Stomach (tissue), 9 donors: ENCODE results near the gene PTPRD. TPM values are rescaled to one million over a fixed set of nuclear protein-coding genes. Genes with fewer than 3 reads are reported as not detected.
A peak's percentile ranks its signal among the peaks of the same experiment; 100 is the strongest.

Experiments
- DNase-seq, 2 donors: peaks; one replicate each; pipeline versions ENCODE4 v3.0.0 to v3.0.0-alpha.2; 2013 to 2019
- H3K27ac ChIP-seq, 5 donors: fragments of 200-600 bp in 4 of 5; sonication (generic) in 4 of 5; one replicate each; pipeline ENCODE4 v1.5.1; 2013 to 2019; ENCODE audit warnings: mild to moderate bottlenecking in 1 of 5, moderate library complexity in 1 of 5
- H3K27me3 ChIP-seq, 3 donors: fragments of 200-600 bp; sonication (generic); one replicate each; pipeline ENCODE4 v1.5.1; 2017 to 2019; ENCODE audit warnings: mixed run types in 1 of 3
- H3K36me3 ChIP-seq, 4 donors: fragments of 200-600 bp; sonication (generic); 1 replicate in 3 of 4; 2 replicates in 1 of 4; pipeline ENCODE4 v1.5.1; 2016 to 2019
- H3K4me1 ChIP-seq, 4 donors: fragments of 200-600 bp; sonication (generic); one replicate each; pipeline ENCODE4 v1.5.1; 2016 to 2019
- H3K4me3 ChIP-seq, 4 donors: fragments of 200-600 bp; sonication (generic) in 3 of 4; one replicate each; pipeline ENCODE4 v1.5.1; 2016 to 2019; ENCODE audit warnings: mild to moderate bottlenecking in 1 of 4
- H3K9me3 ChIP-seq, 4 donors: fragments of 200-600 bp; sonication (generic); one replicate each; pipeline ENCODE4 v1.5.1; 2016 to 2019
- EP300 ChIP-seq: sonication (generic); formaldehyde crosslinking; IDR thresholded peaks from one replicate; pipeline ENCODE4 v1.6.1; 2017; ENCODE audit warnings: antibody characterized with exemption
- POLR2A ChIP-seq, 4 donors: fragments of 450-650 bp; IDR thresholded peaks; one replicate each; pipeline ENCODE4 v1.6.1; 2016; ENCODE audit warnings: antibody characterized with exemption in 4 of 4, control low read depth in 2 of 4, mild to moderate bottlenecking in 1 of 4, moderate library complexity in 1 of 4
- POLR2AphosphoS5 ChIP-seq, 3 donors: sonication (generic); formaldehyde crosslinking; IDR thresholded peaks; one replicate each; pipeline ENCODE4 v1.6.1; 2016; ENCODE audit warnings: antibody characterized with exemption in 3 of 3
- WGBS, 5 donors: extraction: QIAGEN DNeasy Blood & Tissue Kit in 3 of 5; methylation state at CpG; one replicate each; pipeline versions ENCODE4 v1.1.5 to v1.1.7; 2013 to 2018; 5-methylcytosine and 5-hydroxymethylcytosine counted together
- intact Hi-C: fragments of 100-400 bp; cut with DNase I; formaldehyde crosslinking; loops from one replicate; pipeline ENCODE4 v1.15.1; 2023; ENCODE audit warnings: low total_unique reads
- polyA plus RNA-seq, 3 donors: library from polyadenylated mRNA; stranded (reverse); fragments of 200-250 nt; gene quantifications; one replicate each; pipeline ENCODE4 v1.2.3, GENCODE V29; 2013
- total RNA-seq, 5 donors: library from RNA; depleted of rRNA; stranded (reverse); fragments of >200 nt; gene quantifications; one replicate each; pipeline versions ENCODE4 v1.1.0 to v1.2.3, GENCODE V29; 2014 to 2016
- TF ChIP-seq, protein P1 (sequence below), 7 experiments: fragments of 450-650 bp in 4 of 7; fragments of 200-600 bp in 3 of 7; sonication (generic) in 3 of 7; IDR thresholded peaks; one replicate each; pipeline ENCODE4 v1.5.1; 2016 to 2019; ENCODE audit warnings: antibody characterized with exemption in 7 of 7, control low read depth in 2 of 7, mild to moderate bottlenecking in 1 of 7
- donor health status: healthy with polysubstance abuse.
- donor health status: Bipolar disorder and iron deficiency.
- donor health status: healthy.

PTPRD gene
- total and polyA plus RNA-seq, 8 donors = 0.12 to 53.1 (median 1.2) TPM

- intact Hi-C loops = no loop called here
- TF ChIP-seq POLR2A (IDR thresholded peaks at IDR 0.05) (no peak), POLR2AphosphoS5 (IDR thresholded peaks at IDR 0.05) (no peak), EP300 (no peak)
- TF ChIP-seq, protein P1, sequence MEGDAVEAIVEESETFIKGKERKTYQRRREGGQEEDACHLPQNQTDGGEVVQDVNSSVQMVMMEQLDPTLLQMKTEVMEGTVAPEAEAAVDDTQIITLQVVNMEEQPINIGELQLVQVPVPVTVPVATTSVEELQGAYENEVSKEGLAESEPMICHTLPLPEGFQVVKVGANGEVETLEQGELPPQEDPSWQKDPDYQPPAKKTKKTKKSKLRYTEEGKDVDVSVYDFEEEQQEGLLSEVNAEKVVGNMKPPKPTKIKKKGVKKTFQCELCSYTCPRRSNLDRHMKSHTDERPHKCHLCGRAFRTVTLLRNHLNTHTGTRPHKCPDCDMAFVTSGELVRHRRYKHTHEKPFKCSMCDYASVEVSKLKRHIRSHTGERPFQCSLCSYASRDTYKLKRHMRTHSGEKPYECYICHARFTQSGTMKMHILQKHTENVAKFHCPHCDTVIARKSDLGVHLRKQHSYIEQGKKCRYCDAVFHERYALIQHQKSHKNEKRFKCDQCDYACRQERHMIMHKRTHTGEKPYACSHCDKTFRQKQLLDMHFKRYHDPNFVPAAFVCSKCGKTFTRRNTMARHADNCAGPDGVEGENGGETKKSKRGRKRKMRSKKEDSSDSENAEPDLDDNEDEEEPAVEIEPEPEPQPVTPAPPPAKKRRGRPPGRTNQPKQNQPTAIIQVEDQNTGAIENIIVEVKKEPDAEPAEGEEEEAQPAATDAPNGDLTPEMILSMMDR (IDR thresholded peaks at IDR 0.05) = no peak
Measured at GRCh38 chr9:10548348-10548747, 64.5 kb downstream of the PTPRD start.

DNA sequence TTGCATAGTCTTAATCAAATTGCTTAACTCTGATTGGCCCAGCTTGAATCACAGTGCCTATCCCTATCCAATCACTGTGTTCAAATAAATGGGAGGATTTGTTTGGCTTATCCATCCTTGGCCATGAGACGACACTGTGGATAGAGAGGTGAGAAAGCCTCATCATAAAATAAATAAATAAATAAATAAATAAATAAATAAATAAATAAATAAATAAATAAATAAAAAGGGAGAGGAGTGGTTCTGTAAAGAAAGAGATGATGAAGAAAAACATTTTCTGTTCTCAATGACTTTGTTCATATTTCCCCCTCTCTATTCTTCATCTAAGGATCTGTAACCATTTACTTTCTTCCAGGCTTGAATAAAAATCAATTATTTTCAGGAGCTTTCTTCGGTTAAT, 74.7 kb downstream of the PTPRD start:
- Histone ChIP-seq H3K4me3 (no peak overlapping the region), H3K27me3 (no peaks in the 10 kb centered on the region), H3K36me3 (no peaks in the 10 kb centered on the region), H3K9me3 (no peaks in the 10 kb centered on the region), H3K4me1 (no peaks in the 10 kb centered on the region), H3K27ac (no peak overlapping the region)
- TF ChIP-seq POLR2AphosphoS5 (IDR thresholded peaks at IDR 0.05) (no peak), EP300 (no peak), POLR2A (IDR thresholded peaks at IDR 0.05) (no peak)
- TF ChIP-seq, protein P1 (IDR thresholded peaks at IDR 0.05) = no peak
- WGBS, 5 donors = 80 to 90% (median 88%) methylated on average over 2 of the region's 2 CpGs
- no peak for DNase-seq
- intact Hi-C loops = no loop called here

More at GRCh38 chr9:10548348-10548747, 64.5 kb downstream of the PTPRD start:
- Histone ChIP-seq H3K27ac (no peak overlapping the region), H3K4me3 (no peak overlapping the region), H3K9me3 (no peaks in the 10 kb centered on the region), H3K4me1 (no peaks in the 10 kb centered on the region), H3K27me3 (no peaks in the 10 kb centered on the region), H3K36me3 (no peaks in the 10 kb centered on the region)
- 57 to 85% (median 78%) methylated on average over 1 of the region's 1 CpG for WGBS, 5 donors
- DNase-seq = no peak

- DNase-seq = no peak
- no peaks in the 10 kb centered on the region for H3K36me3 ChIP-seq
- no peaks in the 10 kb centered on the region for H3K9me3 ChIP-seq
- 57 to 69% (median 67%) methylated on average over 1 of the region's 1 CpG for WGBS, 5 donors
- H3K27ac ChIP-seq = no peak overlapping the region
- TF ChIP-seq POLR2A (IDR thresholded peaks at IDR 0.05) (no peak), EP300 (no peak), POLR2AphosphoS5 (IDR thresholded peaks at IDR 0.05) (no peak)
- intact Hi-C loops = no loop called here
- no peaks in the 10 kb centered on the region for H3K4me1 ChIP-seq
- H3K27me3 ChIP-seq = no peaks in the 10 kb centered on the region
- no peak overlapping the region for H3K4me3 ChIP-seq
Measured at GRCh38 chr9:10534850-10535249, 78.0 kb downstream of the PTPRD start.

- Histone ChIP-seq H3K27me3 (no peaks in the 10 kb centered on the region), H3K27ac (no peak overlapping the region), H3K36me3 (no peaks in the 10 kb centered on the region), H3K9me3 (no peaks in the 10 kb centered on the region), H3K4me3 (no peak overlapping the region), H3K4me1 (peaks cover 0 to 13% (median 0%) of the 10 kb centered on the region in 4 donors)
- TF ChIP-seq, protein P1 (IDR thresholded peaks at IDR 0.05) = no peak
- TF ChIP-seq EP300 (no peak), POLR2A (IDR thresholded peaks at IDR 0.05) (no peak)
- DNase-seq = peak in 1 of 2 donors; percentile 22
- WGBS, 5 donors = 21 to 47% (median 44%) methylated on average over 1 of the region's 1 CpG
- intact Hi-C loops = no loop called here
Measured at GRCh38 chr9:10525972-10526371, 86.8 kb downstream of the PTPRD start.

GRCh38 chr9:10523164-10523563, 89.6 kb downstream of the PTPRD start:
- Histone ChIP-seq H3K36me3 (no peaks in the 10 kb centered on the region), H3K9me3 (no peaks in the 10 kb centered on the region), H3K4me1 (peaks cover 0 to 13% (median 0%) of the 10 kb centered on the region in 4 donors), H3K27ac (no peak overlapping the region), H3K27me3 (no peaks in the 10 kb centered on the region), H3K4me3 (no peak overlapping the region)
- intact Hi-C loops = no loop called here
- no peak for DNase-seq
- WGBS, 5 donors = 70 to 82% (median 74%) methylated on average over 5 of the region's 5 CpGs
- TF ChIP-seq POLR2A (IDR thresholded peaks at IDR 0.05) (no peak), EP300 (no peak), POLR2AphosphoS5 (IDR thresholded peaks at IDR 0.05) (no peak)
- TF ChIP-seq, protein P1 (IDR thresholded peaks at IDR 0.05) = no peak
